PFSK-1 (cell line): ENCODE data around the gene RPL37.

Experiments
- POLR2AphosphoS5 ChIP-seq: IDR thresholded peaks from 2 replicates; pipeline ENCODE4 v1.6.1; 2012; ENCODE audit warnings: low read depth, mild to moderate bottlenecking, control low read depth, low read length, moderate library complexity
- TAF1 ChIP-seq: IDR thresholded peaks from 2 replicates; pipeline ENCODE4 v1.6.1; 2012; ENCODE audit warnings: low read length, control low read depth, borderline replicate concordance; ENCODE audit not compliant: insufficient read depth

GRCh38 chr5:40829748-40830533 is 5.1 kb downstream of the RPL37 start:
- TF ChIP-seq POLR2AphosphoS5 (0 out of 2 replicates have a peak, but pooled peaks have one; percentile 14), TAF1 (no peak)
